ENCODE results near the gene CBFA2T2. TPM values are rescaled to one million over a fixed set of nuclear protein-coding genes. Genes with fewer than 3 reads are reported as not detected.

The CBFA2T2 gene
- total and polyA plus RNA-seq, 10 of the 15 experiments (the other 5 are each of a cell fraction or from before 2014, with no cell fraction given), result 0.61 to 8.6 (median 5.5) TPM

- TF ChIP-seq CUX1 (IDR thresholded peaks at IDR 0.05; ENCODE audit: insufficient replicate concordance, low read depth, low read length), result no peak
- TF ChIP-seq ZNF384 (IDR thresholded peaks at IDR 0.05; ENCODE audit: borderline replicate concordance, low read depth, low read length), result no peak
- TF ChIP-seq RELB (IDR thresholded peaks at IDR 0.05; ENCODE audit: low read depth), result 0 out of 2 replicates have a peak, but pooled peaks have one; percentile 14
- no peak for TF ChIP-seq E4F1 (IDR thresholded peaks at IDR 0.05; ENCODE audit: borderline replicate concordance, partially characterized antibody)
- no peak for TF ChIP-seq FOXM1 (IDR thresholded peaks at IDR 0.05; ENCODE audit: low read depth, low read length)
- no peak for TF ChIP-seq FOS (IDR thresholded peaks at IDR 0.05; ENCODE audit: borderline replicate concordance, extremely low read depth, insufficient read length)
- TF ChIP-seq NFIC (IDR thresholded peaks at IDR 0.05; ENCODE audit: low read depth, low read length), result no peak
- TF ChIP-seq BCLAF1 (IDR thresholded peaks at IDR 0.05), result no peak
- TF ChIP-seq SMARCA5 (IDR thresholded peaks at IDR 0.05), result 0 out of 2 replicates have a peak, but pooled peaks have one; percentile 43
- no peak for TF ChIP-seq CHD1 (IDR thresholded peaks at IDR 0.05; ENCODE audit: low read depth, low read length)
- TF ChIP-seq NFXL1 (IDR thresholded peaks at IDR 0.05; ENCODE audit: borderline replicate concordance), result no peak
- TF ChIP-seq E2F4 (IDR thresholded peaks at IDR 0.05; ENCODE audit: low read depth, low read length), result no peak
- no peak for TF ChIP-seq RAD51 (IDR thresholded peaks at IDR 0.05)
- no peak for TF ChIP-seq NRF1 (conservative IDR thresholded peaks at IDR 0.05; ENCODE audit: low read depth, low read length)
Observed at GRCh38 chr20:33666293-33667244, 176.7 kb downstream of the CBFA2T2 start, which contains the start of gene ACTL10 (continued).
